Neuronal stem cell (in vitro differentiated cells): ENCODE measurements around the gene CLHC1.
"Not testable (repeated sequence)": the region's sequence is repeated elsewhere in the genome, so short reads cannot be mapped to it uniquely, and the experiment has no call there.

Experiments used
- DNase-seq: peaks from one replicate; pipeline ENCODE4 v3.0.0-alpha.2; 2013; ENCODE audit warnings: low spot score
- H2AFZ ChIP-seq: one replicate; pipeline ENCODE4 v1.6.1; 2013; ENCODE audit warnings: mild to moderate bottlenecking, low read length, inconsistent platforms
- H2AK5ac ChIP-seq: 2 replicates; pipeline ENCODE4 v1.6.1; 2013; ENCODE audit warnings: low read depth, mild to moderate bottlenecking, inconsistent platforms, low read length, moderate library complexity, mixed read lengths
- H2BK120ac ChIP-seq: 2 replicates; pipeline ENCODE4 v1.6.1; 2013; ENCODE audit warnings: low read depth, mild to moderate bottlenecking, inconsistent platforms, low read length, moderate library complexity, mixed read lengths
- H2BK12ac ChIP-seq: one replicate; pipeline ENCODE4 v1.6.1; 2013; ENCODE audit warnings: low read length, inconsistent platforms
- H2BK15ac ChIP-seq: 2 replicates; pipeline ENCODE4 v1.6.1; 2013; ENCODE audit warnings: mild to moderate bottlenecking, low read length, inconsistent platforms, mixed read lengths
- H2BK5ac ChIP-seq: one replicate; pipeline ENCODE4 v1.6.1; 2013; ENCODE audit warnings: inconsistent platforms, mild to moderate bottlenecking, low read length, moderate library complexity
- H3K14ac ChIP-seq: one replicate; pipeline ENCODE4 v1.6.1; 2013; ENCODE audit warnings: low read length, inconsistent platforms
- H3K18ac ChIP-seq: 2 replicates; pipeline ENCODE4 v1.6.1; 2013; ENCODE audit warnings: low read length, inconsistent platforms
- H3K23ac ChIP-seq: 2 replicates; pipeline ENCODE4 v1.6.1; 2013; ENCODE audit warnings: low read depth, mild to moderate bottlenecking, mixed read lengths, low read length, inconsistent platforms; ENCODE audit not compliant: poor library complexity
- H3K27ac ChIP-seq: replicated peaks from 3 replicates; pipeline ENCODE4 v1.5.1; 2013; ENCODE audit warnings: low read length, inconsistent platforms
- H3K27me3 ChIP-seq, 3 experiments: 2 replicates each; pipeline ENCODE4 v1.6.1; 2013; ENCODE audit warnings: low read length in 3 of 3, mild to moderate bottlenecking in 2 of 3, inconsistent platforms in 1 of 3, low read depth in 1 of 3, mixed read lengths in 1 of 3, moderate library complexity in 1 of 3; ENCODE audit not compliant: control insufficient read depth in 3 of 3, insufficient read depth in 3 of 3
- H3K36me3 ChIP-seq, 2 donors: replicated peaks in 1 of 2; 2 replicates each; pipeline ENCODE4 v1.6.1; 2013; ENCODE audit warnings: low read length in 2 of 2; ENCODE audit not compliant: control insufficient read depth in 2 of 2, insufficient read depth in 2 of 2
- H3K4ac ChIP-seq: 2 replicates; pipeline ENCODE4 v1.6.1; 2013; ENCODE audit warnings: inconsistent platforms, mild to moderate bottlenecking, low read length, moderate library complexity
- H3K4me1 ChIP-seq, 2 donors: 1 replicate in 1 of 2; 2 replicates in 1 of 2; pipeline ENCODE4 v1.6.1; 2013; ENCODE audit warnings: low read length in 2 of 2, low read depth in 1 of 2; ENCODE audit not compliant: control insufficient read depth in 2 of 2, insufficient read depth in 1 of 2
- H3K4me2 ChIP-seq: one replicate; pipeline ENCODE4 v1.6.1; 2013; ENCODE audit warnings: mild to moderate bottlenecking, low read length, inconsistent platforms; ENCODE audit not compliant: insufficient read depth, poor library complexity, severe bottlenecking
- H3K4me3 ChIP-seq, 2 donors: 2 replicates each; pipeline ENCODE4 v1.5.1; 2013; ENCODE audit warnings: low read length in 2 of 2, mild to moderate bottlenecking in 2 of 2, inconsistent platforms in 1 of 2, moderate library complexity in 1 of 2
- H3K79me1 ChIP-seq: one replicate; pipeline ENCODE4 v1.6.1; 2013; ENCODE audit warnings: low read depth, mild to moderate bottlenecking, inconsistent platforms, low read length, moderate library complexity
- H3K9ac ChIP-seq: one replicate; pipeline ENCODE4 v1.6.1; 2013; ENCODE audit warnings: mild to moderate bottlenecking, low read depth, low read length, inconsistent platforms; ENCODE audit not compliant: poor library complexity
- H3K9me3 ChIP-seq, 2 donors: replicated peaks in 1 of 2; 2 replicates each; pipeline versions ENCODE3 to v1.6.1; 2013; ENCODE audit warnings: low read length in 2 of 2, mild to moderate bottlenecking in 2 of 2, inconsistent platforms in 1 of 2, low read depth in 1 of 2, mixed read lengths in 1 of 2, moderate library complexity in 1 of 2; ENCODE audit not compliant: control insufficient read depth in 2 of 2, insufficient read depth in 1 of 2
- H4K8ac ChIP-seq: one replicate; pipeline ENCODE4 v1.6.1; 2013; ENCODE audit warnings: low read depth, mild to moderate bottlenecking, inconsistent platforms, low read length, moderate library complexity
- H4K91ac ChIP-seq: one replicate; pipeline ENCODE4 v1.6.1; 2013; ENCODE audit warnings: low read length, low read depth, mild to moderate bottlenecking, inconsistent platforms; ENCODE audit not compliant: poor library complexity
- WGBS, 2 donors: extraction: QIAGEN DNeasy Blood & Tissue Kit; methylation state at CpG; one replicate each; pipeline ENCODE4 v1.1.7; 2013; ENCODE audit warnings: missing lambda C conversion rate in 2 of 2, mixed read lengths in 1 of 2; ENCODE audit not compliant: insufficient read length in 2 of 2, insufficient replicate concordance in 1 of 2; ENCODE audit errors: extremely low coverage in 2 of 2; 5-methylcytosine and 5-hydroxymethylcytosine counted together

Gene CLHC1

DNA sequence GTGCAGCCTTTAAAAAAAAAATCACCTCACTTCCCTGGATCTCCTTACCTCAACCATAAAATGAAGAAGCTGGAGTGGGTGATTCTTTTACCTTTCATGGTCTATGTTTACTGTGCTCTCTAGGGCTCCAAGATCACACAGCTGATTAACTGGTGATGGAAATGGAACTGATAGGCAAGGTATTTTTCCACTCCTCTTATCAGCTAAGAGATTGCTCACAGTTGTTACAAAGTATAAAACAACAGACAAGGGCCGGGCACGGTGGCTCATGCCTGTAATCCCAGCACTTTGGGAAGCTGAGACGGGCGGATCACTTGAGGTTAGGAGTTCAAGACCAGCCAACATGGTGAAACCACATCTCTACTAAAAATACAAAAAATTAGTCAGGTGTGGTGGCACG, 14.9 kb upstream of the CLHC1 start:
- Histone ChIP-seq H3K4me1 (no peaks in the 10 kb centered on the region), H3K4me3 (no peak overlapping the region), H3K79me1 (no peaks in the 10 kb centered on the region), H3K27me3 (no peaks in the 10 kb centered on the region), H4K91ac (no peak overlapping the region), H3K9me3 (no peaks in the 10 kb centered on the region), H2AFZ (no peak overlapping the region), H3K4ac (no peak overlapping the region), H4K8ac (no peak overlapping the region), H2BK15ac (no peak overlapping the region), H3K14ac (no peak overlapping the region), H3K18ac (no peak overlapping the region), H3K4me2 (no peak overlapping the region), H2BK120ac (no peak overlapping the region), H2AK5ac (no peak overlapping the region), H3K36me3 (peaks cover 4 to 86% of the 10 kb centered on the region in 2 donors), H3K27ac (no peak overlapping the region), H2BK12ac (no peak overlapping the region), H3K9ac (no peak overlapping the region), H2BK5ac (no peak overlapping the region), H3K23ac (no peak overlapping the region)
- no CpG with 5 or more reads among the region's 5 CpGs for WGBS, 2 donors
- no peak for DNase-seq

DNA sequence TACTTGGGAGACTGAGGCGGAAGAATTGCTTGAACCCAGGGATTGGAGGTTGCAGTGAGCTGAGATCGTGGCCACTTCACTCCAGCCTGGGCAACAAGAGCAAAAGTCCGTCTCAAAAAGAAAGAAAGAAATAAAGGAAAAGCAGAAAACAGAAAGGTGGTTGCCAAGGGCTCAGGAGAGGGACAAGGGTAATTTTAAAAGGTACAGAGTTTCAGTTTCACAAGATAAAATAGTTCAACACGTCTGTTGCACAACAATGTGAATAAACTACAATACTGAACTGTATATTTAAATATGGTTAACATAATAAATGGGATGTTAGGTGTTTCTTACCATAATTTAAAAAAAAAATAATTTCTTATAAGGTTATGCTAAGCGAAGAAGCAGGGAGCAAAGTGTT, 13.3 kb upstream of the CLHC1 start:
- no peak overlapping the region for H3K23ac ChIP-seq
- H3K9ac ChIP-seq, result no peak overlapping the region
- no peak for DNase-seq
- no peaks in the 10 kb centered on the region for H3K9me3 ChIP-seq
- no peaks in the 10 kb centered on the region for H3K4me1 ChIP-seq
- no peak overlapping the region for H3K27ac ChIP-seq
- no peak overlapping the region for H4K91ac ChIP-seq
- H2AK5ac ChIP-seq, result no peak overlapping the region
- no CpG with 5 or more reads among the region's 5 CpGs for WGBS, 2 donors
- no peak overlapping the region for H3K4me2 ChIP-seq
- no peak overlapping the region for H3K18ac ChIP-seq
- peaks cover 4 to 91% of the 10 kb centered on the region in 2 donors for H3K36me3 ChIP-seq
- no peaks in the 10 kb centered on the region for H3K27me3 ChIP-seq
- no peak overlapping the region for H3K4ac ChIP-seq
- no peak overlapping the region for H3K14ac ChIP-seq
- H3K4me3 ChIP-seq, result no peak overlapping the region
- no peak overlapping the region for H4K8ac ChIP-seq
- H2BK15ac ChIP-seq, result no peak overlapping the region
- no peak overlapping the region for H2AFZ ChIP-seq
- no peak overlapping the region for H2BK5ac ChIP-seq
- no peaks in the 10 kb centered on the region for H3K79me1 ChIP-seq
- no peak overlapping the region for H2BK120ac ChIP-seq
- H2BK12ac ChIP-seq, result no peak overlapping the region

DNA sequence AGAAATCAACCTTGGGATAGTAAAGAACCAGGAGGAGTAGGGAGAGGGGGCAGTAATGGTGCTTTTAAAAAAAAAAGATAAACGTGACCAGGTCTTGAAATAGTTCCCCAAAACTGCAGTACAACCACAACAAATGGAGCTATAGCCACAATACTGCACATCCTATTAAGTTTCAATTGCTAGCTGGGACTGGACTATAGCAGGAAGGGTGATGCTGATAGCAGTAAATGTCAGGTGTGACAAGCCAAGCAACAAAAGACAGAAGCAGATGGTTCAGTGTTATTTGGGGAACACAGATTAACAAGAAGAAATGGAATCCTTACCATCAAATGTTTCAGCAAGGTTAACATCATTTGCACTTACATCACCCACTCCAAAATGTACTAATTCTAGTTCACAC, 10.5 kb upstream of the CLHC1 start:
- no peak overlapping the region for H3K4me3 ChIP-seq
- H3K9me3 ChIP-seq, result no peaks in the 10 kb centered on the region
- no peak overlapping the region for H2AFZ ChIP-seq
- H2BK5ac ChIP-seq, result no peak overlapping the region
- H4K91ac ChIP-seq, result no peak overlapping the region
- no peak overlapping the region for H3K23ac ChIP-seq
- peaks cover 3 to 91% of the 10 kb centered on the region in 2 donors for H3K36me3 ChIP-seq
- no peak overlapping the region for H4K8ac ChIP-seq
- no peak for DNase-seq
- H3K9ac ChIP-seq, result no peak overlapping the region
- H3K14ac ChIP-seq, result no peak overlapping the region
- no peak overlapping the region for H3K27ac ChIP-seq
- H3K4ac ChIP-seq, result no peak overlapping the region
- H2AK5ac ChIP-seq, result no peak overlapping the region
- H2BK15ac ChIP-seq, result no peak overlapping the region
- H3K27me3 ChIP-seq, result no peaks in the 10 kb centered on the region
- no peak overlapping the region for H2BK12ac ChIP-seq
- no peak overlapping the region for H2BK120ac ChIP-seq
- no peak overlapping the region for H3K18ac ChIP-seq
- H3K4me1 ChIP-seq, result no peaks in the 10 kb centered on the region
- no peaks in the 10 kb centered on the region for H3K79me1 ChIP-seq
- no peak overlapping the region for H3K4me2 ChIP-seq
- no CpG with 5 or more reads among the region's 1 CpG for WGBS, 2 donors

DNA sequence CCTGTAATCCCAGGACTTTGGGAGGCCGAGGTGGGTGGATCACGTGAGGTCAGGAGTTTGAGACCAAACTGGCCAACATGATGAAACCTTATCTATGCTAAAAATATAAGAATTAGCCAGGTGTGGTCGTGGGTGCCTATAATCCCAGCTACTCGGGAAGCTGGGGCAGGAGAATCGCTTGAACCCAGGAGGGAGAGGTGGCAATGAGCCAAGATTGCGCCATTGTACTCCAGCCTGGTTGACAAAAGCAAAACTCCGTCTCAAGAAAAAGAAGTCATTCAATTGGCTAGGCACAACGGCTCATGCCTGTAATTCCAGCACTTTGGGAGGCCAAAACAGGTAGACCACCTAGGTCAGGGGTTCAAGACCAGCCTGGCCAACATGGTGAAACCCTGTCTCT, 9.5 kb upstream of the CLHC1 start:
- not testable (repeated sequence) for H3K4ac ChIP-seq, H2BK12ac ChIP-seq, H2AFZ ChIP-seq, H3K9me3 ChIP-seq, H3K23ac ChIP-seq, H4K8ac ChIP-seq, H2BK5ac ChIP-seq, H2AK5ac ChIP-seq, H2BK120ac ChIP-seq, H3K4me3 ChIP-seq, DNase-seq, H3K18ac ChIP-seq, H3K27me3 ChIP-seq, H3K14ac ChIP-seq, H4K91ac ChIP-seq, H3K79me1 ChIP-seq, H3K4me1 ChIP-seq, H3K4me2 ChIP-seq, H3K27ac ChIP-seq, H2BK15ac ChIP-seq, H3K9ac ChIP-seq
- no CpG with 5 or more reads among the region's 8 CpGs for WGBS, 2 donors
- peaks cover 3 to 92% of the 10 kb centered on the region in 2 donors for H3K36me3 ChIP-seq
